ENCODE measurements around the gene INO80E.

DNA sequence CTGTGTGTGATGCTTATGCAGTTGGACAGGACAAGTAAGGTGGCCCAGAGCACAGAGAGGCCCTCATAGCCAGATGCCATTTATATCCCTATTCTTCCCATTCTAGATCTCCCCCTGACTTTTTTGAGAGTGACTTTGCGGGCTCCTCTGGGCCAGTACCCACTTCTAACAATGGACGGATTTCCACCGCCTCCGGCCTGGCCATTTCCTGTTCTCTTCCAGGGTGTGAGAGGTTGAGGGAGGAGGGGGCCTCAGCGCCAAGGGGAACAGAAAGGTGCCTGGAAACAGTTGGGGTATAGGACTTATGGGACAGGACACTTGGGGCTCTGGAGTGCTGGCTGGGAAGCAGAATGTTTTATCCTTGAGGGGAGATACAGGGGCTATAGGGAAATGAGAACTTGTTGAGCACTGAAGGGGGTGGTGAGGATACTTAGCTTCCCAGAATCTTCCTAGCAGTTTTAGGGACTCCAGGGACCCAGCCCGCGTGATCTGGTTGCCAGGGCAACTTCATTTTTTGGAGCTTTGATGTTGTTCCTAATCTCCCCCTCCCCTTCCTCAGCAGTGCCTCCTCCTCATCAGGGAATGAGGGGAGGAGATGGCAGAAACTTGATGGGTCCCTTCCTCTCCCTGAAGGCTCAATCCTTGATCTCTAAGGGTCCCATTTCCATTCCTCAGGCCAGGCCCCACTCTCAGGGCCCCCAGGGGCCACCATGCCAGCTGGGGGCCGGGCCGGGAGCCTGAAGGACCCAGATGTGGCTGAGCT is 18.8 kb upstream of the INO80E start:
- TF ChIP-seq EZH2 (IDR thresholded peaks at IDR 0.05; ENCODE audit: borderline replicate concordance, low read length) = no peak
- TF ChIP-seq, protein P1, sequence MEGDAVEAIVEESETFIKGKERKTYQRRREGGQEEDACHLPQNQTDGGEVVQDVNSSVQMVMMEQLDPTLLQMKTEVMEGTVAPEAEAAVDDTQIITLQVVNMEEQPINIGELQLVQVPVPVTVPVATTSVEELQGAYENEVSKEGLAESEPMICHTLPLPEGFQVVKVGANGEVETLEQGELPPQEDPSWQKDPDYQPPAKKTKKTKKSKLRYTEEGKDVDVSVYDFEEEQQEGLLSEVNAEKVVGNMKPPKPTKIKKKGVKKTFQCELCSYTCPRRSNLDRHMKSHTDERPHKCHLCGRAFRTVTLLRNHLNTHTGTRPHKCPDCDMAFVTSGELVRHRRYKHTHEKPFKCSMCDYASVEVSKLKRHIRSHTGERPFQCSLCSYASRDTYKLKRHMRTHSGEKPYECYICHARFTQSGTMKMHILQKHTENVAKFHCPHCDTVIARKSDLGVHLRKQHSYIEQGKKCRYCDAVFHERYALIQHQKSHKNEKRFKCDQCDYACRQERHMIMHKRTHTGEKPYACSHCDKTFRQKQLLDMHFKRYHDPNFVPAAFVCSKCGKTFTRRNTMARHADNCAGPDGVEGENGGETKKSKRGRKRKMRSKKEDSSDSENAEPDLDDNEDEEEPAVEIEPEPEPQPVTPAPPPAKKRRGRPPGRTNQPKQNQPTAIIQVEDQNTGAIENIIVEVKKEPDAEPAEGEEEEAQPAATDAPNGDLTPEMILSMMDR (conservative IDR thresholded peaks at IDR 0.05 in 1 of 2, IDR thresholded peaks at IDR 0.05 in 1 of 2; ENCODE audit: extremely low read depth in 1 of 2, insufficient read depth in 1 of 2, low read depth in 1 of 2, low read length in 2 of 2) = no peak

All from mammary epithelial cell (primary cell).